Lower leg skin (tissue), 4 donors: ENCODE measurements around the gene PSMD8. TPM values are rescaled to one million over a fixed set of nuclear protein-coding genes. Genes with fewer than 3 reads are reported as not detected.

Experiments used
- DNase-seq, 2 donors: peaks; one replicate each; pipeline ENCODE4 v3.0.0-alpha.2; 2019; ENCODE audit warnings: low spot score in 2 of 2
- H3K4me3 ChIP-seq: fragments of 200-600 bp; sonication (generic); 2 replicates; pipeline ENCODE4 v1.5.1; 2017; ENCODE audit warnings: mild to moderate bottlenecking, low read depth; ENCODE audit not compliant: poor library complexity, severe bottlenecking
- POLR2A ChIP-seq, 2 donors: fragments of 450-650 bp; IDR thresholded peaks; one replicate each; pipeline ENCODE4 v1.6.1; 2016 to 2017; ENCODE audit warnings: antibody characterized with exemption in 2 of 2, mild to moderate bottlenecking in 1 of 2, moderate library complexity in 1 of 2
- WGBS, 2 donors: methylation state at CpG; one replicate each; pipeline ENCODE4 v1.1.5; 2018; 5-methylcytosine and 5-hydroxymethylcytosine counted together
- intact Hi-C: fragments of 100-400 bp; cut with DNase I; formaldehyde crosslinking; loops from one replicate; pipeline ENCODE4 v1.15.0; 2023; ENCODE audit warnings: low total_unique reads
- total RNA-seq, 4 donors: library from RNA; depleted of rRNA; stranded (reverse); fragments of >200 nt; gene quantifications; one replicate each; pipeline ENCODE4 v1.1.0, GENCODE V29; 2016
- TF ChIP-seq, protein P1 (sequence below), 3 donors: fragments of 450-650 bp; IDR thresholded peaks; one replicate each; pipeline ENCODE4 v1.5.1; 2016; ENCODE audit warnings: antibody characterized with exemption in 3 of 3, mild to moderate bottlenecking in 3 of 3, moderate library complexity in 2 of 3

PSMD8 gene
- total RNA-seq, 4 donors from 2014 or later = 222 to 319 (median 311) TPM

DNA sequence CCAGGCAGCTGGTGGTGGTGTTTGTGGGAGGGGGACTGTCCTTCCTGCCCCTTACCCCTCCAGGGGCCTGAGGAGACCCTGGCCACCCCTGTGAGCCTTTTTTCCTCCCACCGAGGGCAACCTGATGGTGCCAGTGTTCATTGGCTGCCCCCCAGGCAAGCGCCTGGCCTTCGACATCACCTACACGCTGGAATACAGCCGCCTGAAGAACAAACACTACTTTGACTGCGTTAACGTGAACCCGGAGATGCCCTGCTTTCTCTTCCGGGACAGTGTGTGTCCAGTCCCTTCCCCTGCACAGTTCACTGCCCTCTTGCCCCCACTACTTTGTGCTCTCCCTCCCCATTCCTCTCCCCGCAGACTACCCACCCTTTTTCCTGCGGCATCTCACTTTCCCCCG, 7.3 kb upstream of the PSMD8 start:
- DNase-seq = no peak
- intact Hi-C loops = no loop called here
- TF ChIP-seq, protein P1, sequence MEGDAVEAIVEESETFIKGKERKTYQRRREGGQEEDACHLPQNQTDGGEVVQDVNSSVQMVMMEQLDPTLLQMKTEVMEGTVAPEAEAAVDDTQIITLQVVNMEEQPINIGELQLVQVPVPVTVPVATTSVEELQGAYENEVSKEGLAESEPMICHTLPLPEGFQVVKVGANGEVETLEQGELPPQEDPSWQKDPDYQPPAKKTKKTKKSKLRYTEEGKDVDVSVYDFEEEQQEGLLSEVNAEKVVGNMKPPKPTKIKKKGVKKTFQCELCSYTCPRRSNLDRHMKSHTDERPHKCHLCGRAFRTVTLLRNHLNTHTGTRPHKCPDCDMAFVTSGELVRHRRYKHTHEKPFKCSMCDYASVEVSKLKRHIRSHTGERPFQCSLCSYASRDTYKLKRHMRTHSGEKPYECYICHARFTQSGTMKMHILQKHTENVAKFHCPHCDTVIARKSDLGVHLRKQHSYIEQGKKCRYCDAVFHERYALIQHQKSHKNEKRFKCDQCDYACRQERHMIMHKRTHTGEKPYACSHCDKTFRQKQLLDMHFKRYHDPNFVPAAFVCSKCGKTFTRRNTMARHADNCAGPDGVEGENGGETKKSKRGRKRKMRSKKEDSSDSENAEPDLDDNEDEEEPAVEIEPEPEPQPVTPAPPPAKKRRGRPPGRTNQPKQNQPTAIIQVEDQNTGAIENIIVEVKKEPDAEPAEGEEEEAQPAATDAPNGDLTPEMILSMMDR (IDR thresholded peaks at IDR 0.05) = no peak
- no peak for TF ChIP-seq POLR2A (IDR thresholded peaks at IDR 0.05)
- H3K4me3 ChIP-seq = no peak overlapping the region
- WGBS, 2 donors = 78 to 80% methylated on average over 12 of the region's 12 CpGs

DNA sequence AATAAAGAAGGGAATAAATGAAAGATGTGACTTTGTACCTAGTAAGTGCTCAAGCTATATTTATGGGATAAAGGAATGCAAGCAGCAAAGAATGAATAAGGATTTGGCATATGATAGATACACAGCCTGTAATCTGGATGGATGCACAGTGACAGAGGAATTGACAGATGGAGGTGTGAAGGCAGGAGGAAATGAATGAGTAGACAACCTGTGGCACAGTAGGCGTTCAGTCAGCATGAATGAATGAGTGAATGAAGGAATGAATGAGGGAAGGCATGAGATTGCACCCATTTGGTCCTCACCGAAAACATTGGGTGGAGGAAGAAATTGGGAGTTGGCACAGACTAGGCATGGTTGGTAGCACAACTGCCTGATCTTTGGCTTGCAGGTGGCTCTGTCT, 4.8 kb upstream of the PSMD8 start:
- DNase-seq = no peak
- WGBS, 2 donors = 86 to 87% methylated on average over 2 of the region's 2 CpGs
- intact Hi-C loops = no loop called here
- no peak overlapping the region for H3K4me3 ChIP-seq
- TF ChIP-seq, protein P1 (IDR thresholded peaks at IDR 0.05) = no peak
- no peak for TF ChIP-seq POLR2A (IDR thresholded peaks at IDR 0.05)

DNA sequence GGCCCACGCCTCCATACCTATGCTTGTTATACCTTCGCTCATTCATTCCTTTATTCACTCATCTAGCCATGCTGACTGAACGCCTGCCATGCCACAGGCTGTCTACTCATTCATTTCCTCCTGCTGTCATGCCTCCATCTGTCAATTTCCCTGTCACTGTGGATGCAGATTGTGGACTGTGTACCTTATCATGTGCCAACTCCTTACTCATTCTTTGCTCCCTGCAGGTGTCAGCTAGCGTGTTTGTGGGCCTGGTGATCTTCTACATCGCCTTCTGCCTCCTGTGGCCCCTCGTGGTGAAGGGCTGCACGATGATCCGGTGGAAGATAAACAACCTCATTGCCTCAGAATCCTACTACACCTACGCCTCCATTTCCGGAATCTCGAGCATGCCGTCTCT, 4.1 kb upstream of the PSMD8 start:
- intact Hi-C loops = no loop called here
- no peak for DNase-seq
- 68 to 82% methylated on average over 12 of the region's 12 CpGs for WGBS, 2 donors
- H3K4me3 ChIP-seq = no peak overlapping the region
- no peak for TF ChIP-seq POLR2A (IDR thresholded peaks at IDR 0.05)
- TF ChIP-seq, protein P1 (IDR thresholded peaks at IDR 0.05) = no peak

DNA sequence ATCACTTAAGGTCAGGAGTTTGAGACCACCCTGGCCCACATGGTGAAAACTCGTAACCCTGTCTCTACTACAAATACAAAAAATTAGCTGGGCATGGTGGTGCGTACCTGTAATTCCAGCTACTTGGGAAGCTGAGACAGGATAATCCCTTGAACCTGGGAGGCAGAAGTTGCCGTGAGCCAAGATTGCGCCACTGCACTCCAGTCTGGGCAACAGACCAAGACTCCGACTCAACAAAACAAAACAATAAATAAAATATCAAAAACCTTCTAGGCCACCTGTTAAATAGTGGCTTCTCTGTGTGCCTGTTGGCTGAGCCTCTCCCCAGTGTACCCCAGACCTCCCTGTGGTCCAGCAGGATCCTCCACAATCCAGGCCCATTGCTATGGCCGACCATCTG, 3.3 kb upstream of the PSMD8 start:
- 65 to 66% methylated on average over 6 of the region's 6 CpGs for WGBS, 2 donors
- TF ChIP-seq POLR2A (IDR thresholded peaks at IDR 0.05) = no peak
- TF ChIP-seq, protein P1 (IDR thresholded peaks at IDR 0.05) = no peak
- H3K4me3 ChIP-seq = no peak overlapping the region
- intact Hi-C loops = no loop called here
- no peak for DNase-seq

DNA sequence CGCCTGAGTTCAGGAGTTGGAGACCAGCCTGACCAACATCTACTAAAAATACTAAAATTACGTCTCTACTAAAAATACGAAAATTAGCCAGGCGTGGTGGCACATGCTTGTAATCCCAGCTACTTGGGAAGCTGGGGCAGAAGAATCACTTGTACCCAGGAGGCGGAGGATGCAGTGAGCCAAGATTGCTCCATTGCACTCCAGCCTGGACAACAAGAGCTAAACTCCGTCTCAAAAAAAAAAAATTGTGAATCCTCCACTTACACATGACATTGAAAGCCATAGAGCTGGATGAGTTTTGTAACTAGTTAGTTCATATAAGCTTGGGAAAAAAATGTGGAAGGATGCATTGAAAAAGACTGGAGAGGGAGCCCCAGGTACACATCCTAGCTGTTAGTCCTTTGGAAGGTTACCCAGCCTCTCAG, 452 bp upstream of the PSMD8 start:
- intact Hi-C loops = no loop called here
- no peak overlapping the region for H3K4me3 ChIP-seq
- no peak for DNase-seq
- TF ChIP-seq, protein P1 (IDR thresholded peaks at IDR 0.05) = no peak
- no peak for TF ChIP-seq POLR2A (IDR thresholded peaks at IDR 0.05)
- 50 to 58% methylated on average over 6 of the region's 6 CpGs for WGBS, 2 donors

DNA sequence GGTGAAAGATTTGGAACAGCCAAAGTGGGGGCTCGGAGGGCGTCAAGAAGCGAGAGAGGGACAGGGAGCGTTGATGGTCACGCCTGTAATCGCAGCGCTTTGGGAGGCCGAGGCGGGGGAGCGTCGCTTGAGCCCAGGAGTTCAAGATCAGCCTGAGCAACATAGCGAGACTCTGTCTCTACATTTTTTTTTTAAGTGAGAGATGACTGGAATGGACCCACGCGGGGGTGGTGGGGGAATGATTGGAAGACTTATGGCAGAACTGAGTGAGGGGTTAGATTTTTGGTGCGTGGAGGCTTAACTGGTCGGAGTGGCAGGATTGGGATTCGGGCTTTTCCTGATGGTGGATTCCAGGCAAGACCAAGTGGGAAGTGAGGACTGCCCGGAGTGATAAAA, 725 bp downstream of the PSMD8 start:
- H3K4me3 ChIP-seq = peak overlapping the region; percentile 83
- intact Hi-C loops = no loop called here
- DNase-seq = no peak
- WGBS, 2 donors = 1% methylated on average over 18 of the region's 18 CpGs
- no peak for TF ChIP-seq POLR2A (IDR thresholded peaks at IDR 0.05)
- TF ChIP-seq, protein P1 (IDR thresholded peaks at IDR 0.05) = no peak
